PC-9 (cell line): ENCODE data around the gene AKAP5. TPM values are rescaled to one million over a fixed set of nuclear protein-coding genes. Genes with fewer than 3 reads are reported as not detected.

Source experiments
- BruUV-seq: library from RNA; stranded (reverse); fragments of 400-500 nt; replicated peaks from 2 replicates; lab custom pipeline; 2021; lab: Mats Ljungman, UMichigan
- CTCF ChIA-PET: fragments of 300-600 bp; sonication (Branson Sonifier 250); formaldehyde crosslinking; loops from one replicate; lab custom pipeline; 2022; ENCODE audit warnings: antibody characterized with exemption; lab: Charles Lee
- POLR2A ChIA-PET: fragments of 300-600 bp; sonication (Branson Sonifier 250); formaldehyde crosslinking; loops from one replicate; lab custom pipeline; 2022; ENCODE audit warnings: antibody characterized with exemption; ENCODE audit not compliant: unreplicated experiment; lab: Charles Lee
- DNase-seq, 2 experiments: peaks; one replicate each; pipeline versions ENCODE4 v3.0.0 to v3.0.0-alpha.2; 2015 to 2022; ENCODE audit warnings: mixed read lengths in 1 of 2
- H2AFZ ChIP-seq: fragments of 200-600 bp; sonication (generic); 2 replicates; pipeline ENCODE4 v1.8.1; 2017; ENCODE audit warnings: antibody characterized with exemption
- H3F3A ChIP-seq: fragments of 200-600 bp; sonication (generic); 2 replicates; pipeline ENCODE4 v1.8.1; 2017; ENCODE audit warnings: antibody characterized with exemption, mild to moderate bottlenecking, low read depth; ENCODE audit not compliant: insufficient read depth
- H3K27ac ChIP-seq: fragments of 200-600 bp; sonication (generic); 2 replicates; pipeline ENCODE4 v1.6.1; 2016; ENCODE audit warnings: mixed run types
- H3K27me3 ChIP-seq: fragments of 200-600 bp; sonication (generic); 2 replicates; pipeline ENCODE4 v1.6.1; 2016; ENCODE audit warnings: low read depth, mixed run types; ENCODE audit not compliant: insufficient read depth
- H3K36me3 ChIP-seq: fragments of 200-600 bp; sonication (generic); 2 replicates; pipeline ENCODE4 v1.6.1; 2016; ENCODE audit warnings: low read depth, mixed run types
- H3K4me1 ChIP-seq: fragments of 200-600 bp; sonication (generic); replicated peaks from 2 replicates; pipeline ENCODE4 v1.6.1; 2016; ENCODE audit warnings: mixed run types; ENCODE audit not compliant: insufficient read depth
- H3K4me2 ChIP-seq: fragments of 200-600 bp; sonication (generic); 2 replicates; pipeline ENCODE4 v1.6.1; 2017; ENCODE audit warnings: mixed run types
- H3K4me3 ChIP-seq: fragments of 200-600 bp; sonication (generic); 2 replicates; pipeline ENCODE4 v1.6.1; 2016; ENCODE audit warnings: mixed run types
- H3K79me2 ChIP-seq: fragments of 200-600 bp; sonication (generic); 2 replicates; pipeline ENCODE4 v1.6.1; 2017; ENCODE audit warnings: low read depth, mixed run types
- H3K9me2 ChIP-seq: fragments of 200-600 bp; sonication (generic); 2 replicates; pipeline ENCODE4 v1.8.1; 2017; ENCODE audit warnings: mild to moderate bottlenecking; ENCODE audit not compliant: insufficient read depth
- H3K9me3 ChIP-seq: fragments of 200-600 bp; sonication (generic); 2 replicates; pipeline ENCODE4 v1.8.1; 2016; ENCODE audit warnings: low read depth; ENCODE audit not compliant: insufficient read depth
- H4K20me1 ChIP-seq: fragments of 200-600 bp; sonication (generic); 2 replicates; pipeline ENCODE4 v1.8.1; 2017; ENCODE audit not compliant: insufficient read depth
- EZH2 ChIP-seq: fragments of 200-600 bp; sonication (generic); IDR thresholded peaks from 2 replicates; pipeline ENCODE4 v1.8.0; 2017; ENCODE audit warnings: antibody characterized with exemption, low read depth
- intact Hi-C: fragments of 100-400 bp; cut with micrococcal nuclease; formaldehyde crosslinking; loops from one replicate; pipeline ENCODE4 v1.10.0; 2022; ENCODE audit not compliant: unreplicated experiment
- total RNA-seq: library from RNA; stranded (reverse); gene quantifications from 2 replicates; pipeline ENCODE4 v1.2.3, GENCODE V29; 2021
- TF ChIP-seq, protein P1 (sequence below): fragments of 200-600 bp; sonication (generic); conservative IDR thresholded peaks from 2 replicates; pipeline ENCODE4 v1.6.1; 2017; ENCODE audit warnings: mixed run types, antibody characterized with exemption, mild to moderate bottlenecking, moderate library complexity

The AKAP5 gene
- total RNA-seq, 1 experiment from 2014 or later: 0.72 TPM

DNA sequence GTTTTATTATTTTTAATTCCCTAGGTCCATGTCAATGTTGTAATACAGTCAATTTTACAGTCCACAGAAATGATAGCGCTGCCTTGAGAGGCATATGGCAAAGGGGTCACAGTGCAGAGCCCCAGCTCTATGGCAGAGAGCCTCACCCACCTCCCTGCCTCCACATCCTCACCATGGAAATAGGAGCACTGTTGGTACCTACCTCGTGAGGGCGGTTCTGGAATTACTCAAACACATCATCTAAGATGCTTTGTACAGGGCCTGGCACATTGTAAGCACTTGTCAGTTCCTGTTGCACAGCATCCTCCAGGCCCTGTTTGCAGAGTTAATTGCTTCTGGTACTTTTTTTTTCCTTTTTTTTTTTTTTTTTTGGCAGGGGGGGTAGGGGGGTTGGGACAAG, 4.1 kb upstream of the AKAP5 start:
- intact Hi-C loops: no loop called here
- Histone ChIP-seq H3K36me3 (peaks cover 4% of the 10 kb centered on the region), H3F3A (peaks cover 28% of the 10 kb centered on the region; the same call in 1 of the 2 replicates), H4K20me1 (no peaks in the 10 kb centered on the region), H3K27ac (no peak overlapping the region), H3K4me2 (no peak overlapping the region), H3K27me3 (no peaks in the 10 kb centered on the region), H3K4me3 (no peak overlapping the region), H3K9me3 (no peaks in the 10 kb centered on the region), H3K9me2 (no peaks in the 10 kb centered on the region), H2AFZ (no peak overlapping the region), H3K4me1 (peaks cover 7% of the 10 kb centered on the region; the same call in 1 of the 2 replicates), H3K79me2 (no peaks in the 10 kb centered on the region)
- BruUV-seq: no TSS peak
- ChIA-PET POLR2A (no interaction called here), CTCF (no interaction called here)
- DNase-seq: no peak
- TF ChIP-seq, protein P1, sequence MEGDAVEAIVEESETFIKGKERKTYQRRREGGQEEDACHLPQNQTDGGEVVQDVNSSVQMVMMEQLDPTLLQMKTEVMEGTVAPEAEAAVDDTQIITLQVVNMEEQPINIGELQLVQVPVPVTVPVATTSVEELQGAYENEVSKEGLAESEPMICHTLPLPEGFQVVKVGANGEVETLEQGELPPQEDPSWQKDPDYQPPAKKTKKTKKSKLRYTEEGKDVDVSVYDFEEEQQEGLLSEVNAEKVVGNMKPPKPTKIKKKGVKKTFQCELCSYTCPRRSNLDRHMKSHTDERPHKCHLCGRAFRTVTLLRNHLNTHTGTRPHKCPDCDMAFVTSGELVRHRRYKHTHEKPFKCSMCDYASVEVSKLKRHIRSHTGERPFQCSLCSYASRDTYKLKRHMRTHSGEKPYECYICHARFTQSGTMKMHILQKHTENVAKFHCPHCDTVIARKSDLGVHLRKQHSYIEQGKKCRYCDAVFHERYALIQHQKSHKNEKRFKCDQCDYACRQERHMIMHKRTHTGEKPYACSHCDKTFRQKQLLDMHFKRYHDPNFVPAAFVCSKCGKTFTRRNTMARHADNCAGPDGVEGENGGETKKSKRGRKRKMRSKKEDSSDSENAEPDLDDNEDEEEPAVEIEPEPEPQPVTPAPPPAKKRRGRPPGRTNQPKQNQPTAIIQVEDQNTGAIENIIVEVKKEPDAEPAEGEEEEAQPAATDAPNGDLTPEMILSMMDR: no peak
- no peak for TF ChIP-seq EZH2

DNA sequence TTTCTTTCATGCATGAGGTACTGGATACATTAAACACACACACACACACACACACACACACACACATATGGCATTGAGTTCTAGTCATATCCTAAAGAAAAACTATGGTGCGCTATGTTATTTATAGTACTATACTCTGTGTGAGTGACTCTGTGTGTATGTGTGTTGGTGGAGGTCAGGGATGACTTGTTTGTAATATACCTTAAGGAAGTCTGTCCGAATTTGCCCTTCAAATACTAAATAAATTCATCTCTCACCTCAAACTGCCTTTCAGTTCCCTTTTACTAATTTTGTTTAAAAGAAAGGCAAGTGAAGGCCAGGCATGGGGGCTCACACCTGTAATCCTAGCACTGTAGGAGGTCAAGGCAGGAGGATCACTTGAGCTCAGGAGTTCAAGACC, 2.1 kb upstream of the AKAP5 start:
- DNase-seq: no peak
- ChIA-PET CTCF (no interaction called here), POLR2A (interaction anchor here (0.6 kb wide), 1 partner anchor 939 kb away, joined by 5 read pairs; no protein-coding TSS in a partner anchor)
- no peaks in the 10 kb centered on the region for H3K27me3 ChIP-seq
- no peaks in the 10 kb centered on the region for H3K9me3 ChIP-seq
- no peak overlapping the region for H3K4me2 ChIP-seq
- TF ChIP-seq, protein P1: no peak
- TF ChIP-seq EZH2: no peak
- no peaks in the 10 kb centered on the region for H3K79me2 ChIP-seq
- H3K4me1 ChIP-seq: peaks cover 7% of the 10 kb centered on the region; the same call in 1 of the 2 replicates
- peaks cover 3% of the 10 kb centered on the region for H3K36me3 ChIP-seq
- H3F3A ChIP-seq: peaks cover 34% of the 10 kb centered on the region; the same call in 1 of the 2 replicates
- no peak overlapping the region for H3K4me3 ChIP-seq
- intact Hi-C loops: no loop called here
- H3K9me2 ChIP-seq: no peaks in the 10 kb centered on the region
- no peak overlapping the region for H2AFZ ChIP-seq
- no peaks in the 10 kb centered on the region for H4K20me1 ChIP-seq
- no TSS peak for BruUV-seq
- no peak overlapping the region for H3K27ac ChIP-seq

DNA sequence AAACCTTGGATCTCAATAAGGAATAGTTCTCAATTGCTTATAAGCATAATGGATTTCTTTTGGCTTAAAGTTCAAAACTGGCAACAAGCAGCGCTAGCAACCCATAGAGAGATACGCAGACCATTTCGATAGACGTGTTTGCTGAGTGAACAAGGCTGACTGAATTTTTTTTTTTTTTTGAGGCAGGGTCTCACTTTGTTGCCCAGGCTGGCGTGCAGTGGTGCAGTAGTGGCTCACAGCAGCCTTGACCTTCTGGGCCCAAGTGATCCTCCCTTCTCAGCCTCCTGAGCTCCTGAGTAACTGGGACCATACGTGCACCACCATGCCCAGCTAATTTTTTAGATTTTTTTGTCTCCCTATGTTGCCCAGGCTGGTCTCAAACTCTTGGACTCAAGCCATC, 1.4 kb upstream of the AKAP5 start:
- H3F3A ChIP-seq: peaks cover 34% of the 10 kb centered on the region; the same call in 1 of the 2 replicates
- H3K27ac ChIP-seq: no peak overlapping the region
- H3K36me3 ChIP-seq: no peaks in the 10 kb centered on the region; the same call in none of the 2 replicates
- intact Hi-C loops: no loop called here
- H3K27me3 ChIP-seq: no peaks in the 10 kb centered on the region
- no peak for TF ChIP-seq EZH2
- TF ChIP-seq, protein P1: no peak
- no peak overlapping the region for H2AFZ ChIP-seq
- no peaks in the 10 kb centered on the region for H3K9me2 ChIP-seq
- CTCF ChIA-PET: interaction anchor here (0.8 kb wide), 1 partner anchor 120 kb away, joined by 3 read pairs; no protein-coding TSS in a partner anchor
- no peaks in the 10 kb centered on the region for H3K79me2 ChIP-seq
- no peak for DNase-seq
- POLR2A ChIA-PET: interaction anchor here (0.6 to 0.7 kb wide), 2 partner anchors 32 kb away, joined by 6 to 10 read pairs; no protein-coding TSS in a partner anchor
- no peaks in the 10 kb centered on the region for H4K20me1 ChIP-seq
- H3K4me2 ChIP-seq: no peak overlapping the region
- no TSS peak for BruUV-seq
- peaks cover 7% of the 10 kb centered on the region; the same call in 1 of the 2 replicates for H3K4me1 ChIP-seq
- H3K9me3 ChIP-seq: no peaks in the 10 kb centered on the region
- H3K4me3 ChIP-seq: no peak overlapping the region
